NCI-H146 treated with DMSO at 0.1 percent for 48 hours (cell line): ENCODE data around the gene PWWP2B.

Source experiments
- DNase-seq: peaks from one replicate; lab custom pipeline; 2025; ENCODE audit not compliant: unreplicated experiment; lab: John Stamatoyannopoulos, UW

PWWP2B gene

GRCh38 chr10:132443983-132444876 is 47.2 kb downstream of the PWWP2B start:
- DNase-seq = no peak

GRCh38 chr10:132444877-132445351 is 47.9 kb downstream of the PWWP2B start:
- DNase-seq = peak; percentile 61

GRCh38 chr10:132445516-132446194 is 48.7 kb downstream of the PWWP2B start:
- DNase-seq = no peak

GRCh38 chr10:132446195-132446581 is 49.2 kb downstream of the PWWP2B start:
- DNase-seq = no peak

GRCh38 chr10:132446661-132447445 is 49.9 kb downstream of the PWWP2B start:
- DNase-seq = peak; percentile 68

GRCh38 chr10:132447446-132448247 is 50.6 kb downstream of the PWWP2B start:
- DNase-seq = no peak

GRCh38 chr10:132448248-132448731 is 51.3 kb downstream of the PWWP2B start:
- DNase-seq = no peak

GRCh38 chr10:132449051-132449810 is 52.2 kb downstream of the PWWP2B start:
- no peak for DNase-seq

- no peak for DNase-seq
Measured at GRCh38 chr10:132449811-132450181, 52.8 kb downstream of the PWWP2B start.

- no peak for DNase-seq
Measured at GRCh38 chr10:132450466-132450824, 53.4 kb downstream of the PWWP2B start.

GRCh38 chr10:132450825-132451505 is 54.0 kb downstream of the PWWP2B start:
- DNase-seq = no peak

GRCh38 chr10:132451506-132452215 is 54.7 kb downstream of the PWWP2B start:
- DNase-seq = no peak

GRCh38 chr10:132452216-132452650 is 55.2 kb downstream of the PWWP2B start:
- no peak for DNase-seq

- DNase-seq = peak; percentile 30
Measured at GRCh38 chr10:132452651-132453469, 55.9 kb downstream of the PWWP2B start.

- DNase-seq = no peak
Measured at GRCh38 chr10:132453470-132453861, 56.5 kb downstream of the PWWP2B start.

- no peak for DNase-seq
Measured at GRCh38 chr10:132454296-132455198, 57.5 kb downstream of the PWWP2B start.
